AML-193 (cell line): ENCODE measurements around the gene PIGS.

Source experiments
- DNase-seq, 2 experiments: peaks; one replicate each; lab custom pipeline; 2025; lab: John Stamatoyannopoulos, UW

PIGS gene

DNA sequence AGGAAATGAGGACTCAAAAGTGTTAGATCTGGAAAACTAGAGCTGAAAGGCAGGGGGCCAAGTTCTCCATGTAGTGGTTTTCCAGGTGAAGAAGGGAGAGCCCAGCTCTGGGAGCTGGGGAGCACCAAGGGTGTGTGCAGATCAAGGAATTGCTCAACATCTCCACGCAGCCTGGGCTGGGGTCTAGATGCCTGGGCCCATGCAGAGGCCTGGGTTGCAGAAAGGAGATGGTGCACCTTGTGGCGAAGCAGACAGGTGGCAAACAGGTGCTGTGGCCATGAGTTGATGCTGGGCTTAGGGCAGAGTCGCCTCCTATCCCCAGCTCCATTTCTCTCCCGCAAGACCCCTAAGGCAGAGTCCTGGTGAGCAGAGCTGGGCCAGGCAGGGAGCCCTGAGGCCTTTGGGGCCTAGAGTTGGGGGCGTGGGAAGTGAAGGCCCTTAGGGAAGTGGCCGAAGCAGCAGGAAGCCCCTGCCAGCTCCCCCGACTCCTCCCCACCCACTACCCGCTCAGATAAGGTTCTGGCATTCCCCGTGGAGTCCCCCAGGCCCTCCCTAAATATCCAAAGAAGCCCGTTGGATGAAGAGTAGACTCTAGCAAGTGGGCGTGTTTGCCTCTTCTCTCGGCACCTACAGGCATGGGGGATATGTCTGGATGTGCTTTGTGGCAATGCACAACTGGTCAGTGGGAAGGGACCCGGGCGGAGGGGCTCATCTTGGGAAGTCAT lies 64.4 kb downstream of the PIGS start:
- DNase-seq, result no peak

- DNase-seq, result no peak
Observed at GRCh38 chr17:28505986-28506665, 65.2 kb downstream of the PIGS start, which contains the start of gene FOXN1. Gene FOXN1 (plus strand): TSS chr17:28506348. CDS start chr17:28523970, 17,622 bp downstream.

DNA sequence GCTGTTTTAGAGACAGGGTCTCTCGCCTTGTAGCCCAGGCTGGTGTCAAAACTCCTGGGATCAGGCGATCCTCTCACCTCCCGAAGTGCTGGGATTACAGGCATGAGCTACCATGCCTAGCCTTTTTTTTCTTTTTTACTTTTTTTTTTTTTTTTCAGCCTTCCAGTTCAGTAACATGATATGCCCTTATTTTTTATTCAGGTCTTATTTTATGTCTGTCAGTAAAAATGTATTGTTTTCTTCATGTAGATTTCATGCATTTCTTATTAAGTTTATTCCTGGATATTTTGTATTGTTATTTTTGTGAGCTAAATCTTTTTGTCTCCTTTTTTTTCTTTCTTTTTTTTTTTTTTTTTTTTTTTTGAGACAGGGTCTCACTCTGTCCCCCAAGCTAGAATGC lies 67.9 kb downstream of the PIGS start:
- no peak for DNase-seq
